Measurements from ENCODE around the gene ALDH7A1.

Gene ALDH7A1

GRCh38 chr5:126481243-126481642 is 113.8 kb downstream of the ALDH7A1 start:
- H3K27ac ChIP-seq (ENCODE audit: low read length): no peak overlapping the region
- no peaks in the 10 kb centered on the region for H3K4me1 ChIP-seq (ENCODE audit: control insufficient read depth, low read depth, low read length)
- peaks cover 27% of the 10 kb centered on the region for H3K36me3 ChIP-seq (ENCODE audit: control insufficient read depth, low read depth, low read length)
- no peak overlapping the region for H3K9ac ChIP-seq (ENCODE audit: low read length)
- no peaks in the 10 kb centered on the region for H3K9me3 ChIP-seq (ENCODE audit: control insufficient read depth, low read depth, low read length)
- no peak overlapping the region for H3K4me3 ChIP-seq (ENCODE audit: low read length)
- H3K27me3 ChIP-seq (ENCODE audit: control insufficient read depth, insufficient read depth, low read length): no peaks in the 10 kb centered on the region
